Measurements from ENCODE around the gene PRAMEF5. TPM values are rescaled to one million over a fixed set of nuclear protein-coding genes. Genes with fewer than 3 reads are reported as not detected.
"Not testable (repeated sequence)": the region's sequence is repeated elsewhere in the genome, so short reads cannot be mapped to it uniquely, and the experiment has no call there.

PRAMEF5 gene
- total RNA-seq, 1 donor from 2014 or later = not detected

DNA sequence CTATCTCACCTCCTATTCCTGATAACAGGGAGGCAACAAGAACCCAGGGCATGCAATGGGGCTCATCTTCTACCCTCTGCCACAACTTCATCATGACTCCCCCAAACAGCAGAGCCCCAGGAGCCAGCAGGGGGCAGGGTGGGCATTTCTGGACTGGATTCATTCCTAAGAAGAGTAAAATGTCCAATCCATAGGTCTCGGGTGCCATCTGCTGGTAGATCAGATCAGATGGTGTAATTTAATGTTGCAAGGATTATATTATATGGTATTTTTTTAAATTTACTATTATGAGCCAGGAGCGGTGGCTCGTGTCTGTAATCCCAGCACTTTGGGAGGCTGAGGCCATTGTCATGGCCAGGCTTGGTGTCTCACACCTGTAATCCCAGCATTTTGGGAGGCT, 11.1 kb downstream of the PRAMEF5 start:
- H3K4me1 ChIP-seq; H3K27ac ChIP-seq; H3K4me3 ChIP-seq; H3K9me3 ChIP-seq; H3K27me3 ChIP-seq; H3K36me3 ChIP-seq; DNase-seq (ENCODE audit: extremely low spot score in 2 of 2); intact Hi-C loops (cut with DNase I): not testable (repeated sequence)

DNA sequence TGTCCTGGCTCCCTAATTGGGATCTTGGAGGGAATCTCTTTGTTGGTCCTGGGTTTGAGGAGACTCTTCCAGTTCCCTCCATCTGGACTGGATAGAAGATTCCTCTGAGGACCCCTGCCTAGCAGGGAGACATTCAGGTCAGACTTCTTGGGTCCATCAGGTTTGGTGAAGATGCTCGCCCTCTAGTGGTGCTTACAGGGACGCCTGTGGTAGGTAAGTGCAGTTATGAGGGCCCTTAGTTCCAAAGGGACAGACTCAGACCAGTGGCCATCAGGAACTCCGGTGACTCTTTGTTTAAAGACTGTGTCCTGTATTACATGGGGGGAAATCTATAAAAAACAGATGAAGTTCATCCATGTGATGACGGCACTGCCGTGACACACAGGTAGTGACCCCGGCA, 23.0 kb downstream of the PRAMEF5 start:
- H3K9me3 ChIP-seq; H3K4me3 ChIP-seq; H3K4me1 ChIP-seq; H3K36me3 ChIP-seq; DNase-seq (ENCODE audit: extremely low spot score in 2 of 2); H3K27me3 ChIP-seq; H3K27ac ChIP-seq; intact Hi-C loops (cut with DNase I): not testable (repeated sequence)

DNA sequence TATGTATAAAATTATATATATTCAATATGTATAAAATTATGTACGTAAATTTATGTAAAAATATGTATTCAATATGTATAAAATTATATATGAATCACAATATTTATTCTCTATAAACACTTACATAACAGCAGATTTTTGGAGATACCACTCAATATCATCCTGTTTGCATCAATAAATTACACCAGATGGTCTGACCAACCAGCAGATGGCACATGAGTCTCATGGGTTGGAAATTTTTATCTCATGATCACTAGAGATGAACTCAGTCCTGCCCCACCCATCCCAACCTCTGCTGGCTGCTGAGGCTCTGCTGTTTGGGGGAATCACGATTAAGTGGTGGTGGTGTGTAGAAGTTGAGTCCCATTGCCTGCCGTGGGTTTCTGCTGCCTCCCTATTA, 25.6 kb downstream of the PRAMEF5 start:
- intact Hi-C loops (cut with DNase I); DNase-seq (ENCODE audit: extremely low spot score in 2 of 2); H3K27ac ChIP-seq; H3K9me3 ChIP-seq; H3K4me1 ChIP-seq; H3K36me3 ChIP-seq; H3K27me3 ChIP-seq; H3K4me3 ChIP-seq: not testable (repeated sequence)

DNA sequence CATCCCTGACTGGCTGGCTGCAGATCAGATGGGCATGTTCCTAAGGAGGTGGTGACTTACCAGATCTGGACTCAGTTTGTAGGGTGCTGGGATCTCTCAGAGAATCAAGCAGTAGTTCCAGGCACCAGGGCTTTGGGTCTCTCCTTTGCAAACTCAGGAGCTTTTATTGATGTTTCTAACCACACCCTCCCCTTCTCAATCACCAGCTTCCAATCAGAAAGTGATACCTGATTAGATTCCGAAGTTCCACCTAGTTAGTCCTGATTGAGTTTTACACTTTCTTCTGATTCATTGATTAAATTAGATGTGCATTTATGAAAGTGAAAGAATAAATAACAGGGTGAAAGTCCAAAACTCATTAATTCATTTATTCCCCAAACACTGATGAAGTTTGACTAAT, 31.0 kb downstream of the PRAMEF5 start, which contains the start of gene PRAMEF8:
Gene PRAMEF8, minus strand, starts transcription at position 101 of the 400 bp plus-strand sequence. CDS start 1,046 bp downstream, outside the sequence.
- H3K9me3 ChIP-seq; DNase-seq (ENCODE audit: extremely low spot score in 2 of 2); H3K36me3 ChIP-seq; intact Hi-C loops (cut with DNase I); H3K4me1 ChIP-seq; H3K27ac ChIP-seq; H3K27me3 ChIP-seq; H3K4me3 ChIP-seq: not testable (repeated sequence)

DNA sequence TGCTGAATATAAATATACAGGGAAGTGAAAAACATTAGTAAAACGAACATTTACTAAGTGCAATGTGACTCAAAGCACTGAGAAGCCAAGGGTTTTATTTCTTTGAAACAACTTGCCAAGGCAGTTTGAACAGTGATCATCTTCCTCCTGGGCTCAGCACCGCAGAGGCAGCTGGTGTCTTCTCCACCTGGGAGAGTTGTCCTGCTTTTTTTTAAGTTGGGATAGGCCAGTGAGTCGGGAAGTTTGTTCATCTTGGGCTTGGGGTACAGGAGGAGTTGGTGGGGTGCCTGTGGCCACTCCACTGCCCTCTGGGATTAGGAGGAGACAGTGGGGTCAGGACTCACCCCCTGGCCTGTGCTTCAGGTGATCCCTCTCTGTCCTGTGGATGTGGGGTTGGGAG, 35.0 kb downstream of the PRAMEF5 start:
- intact Hi-C loops (cut with DNase I); H3K27ac ChIP-seq; H3K36me3 ChIP-seq; H3K4me3 ChIP-seq; H3K4me1 ChIP-seq; H3K27me3 ChIP-seq; H3K9me3 ChIP-seq: not testable (repeated sequence)
- DNase-seq (ENCODE audit: extremely low spot score in 2 of 2) = peak in 1 of 2 donors; percentile 64

DNA sequence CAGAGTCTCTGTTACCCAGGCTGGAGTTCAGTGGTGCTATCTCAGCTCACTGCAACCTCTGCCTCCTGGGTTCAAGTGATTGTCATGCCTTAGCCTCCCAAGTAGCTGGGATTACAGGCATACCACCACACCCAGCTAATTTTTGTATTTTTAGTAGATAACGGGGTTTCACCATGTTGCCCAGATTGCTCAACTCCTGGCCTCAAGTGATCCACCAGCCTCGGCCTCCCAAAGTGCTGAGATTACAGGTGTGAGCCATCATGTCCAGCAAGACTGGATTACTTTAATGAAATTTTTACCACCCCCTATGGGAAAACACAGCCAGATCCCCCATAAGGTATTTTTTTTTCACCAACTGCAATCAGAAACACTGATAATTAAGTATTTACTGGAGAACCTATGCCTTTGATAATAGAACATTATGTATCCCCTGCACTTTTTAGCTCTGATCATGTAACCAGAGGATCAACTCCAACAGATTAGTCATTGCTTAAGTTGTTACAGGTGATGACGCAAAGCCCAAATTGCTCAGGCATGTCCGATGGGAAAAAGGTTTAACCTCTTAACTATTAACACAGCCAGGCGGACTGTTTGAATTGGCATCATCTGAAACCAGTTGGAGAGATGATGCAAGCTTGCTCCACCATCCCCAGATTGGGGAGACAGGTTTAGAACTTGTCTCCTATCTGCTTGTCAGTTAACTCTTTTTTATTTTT, 43.4 kb downstream of the PRAMEF5 start:
- DNase-seq (ENCODE audit: extremely low spot score in 2 of 2); H3K4me1 ChIP-seq; H3K27ac ChIP-seq; intact Hi-C loops (cut with DNase I); H3K4me3 ChIP-seq; H3K36me3 ChIP-seq; H3K9me3 ChIP-seq; H3K27me3 ChIP-seq: not testable (repeated sequence)

DNA sequence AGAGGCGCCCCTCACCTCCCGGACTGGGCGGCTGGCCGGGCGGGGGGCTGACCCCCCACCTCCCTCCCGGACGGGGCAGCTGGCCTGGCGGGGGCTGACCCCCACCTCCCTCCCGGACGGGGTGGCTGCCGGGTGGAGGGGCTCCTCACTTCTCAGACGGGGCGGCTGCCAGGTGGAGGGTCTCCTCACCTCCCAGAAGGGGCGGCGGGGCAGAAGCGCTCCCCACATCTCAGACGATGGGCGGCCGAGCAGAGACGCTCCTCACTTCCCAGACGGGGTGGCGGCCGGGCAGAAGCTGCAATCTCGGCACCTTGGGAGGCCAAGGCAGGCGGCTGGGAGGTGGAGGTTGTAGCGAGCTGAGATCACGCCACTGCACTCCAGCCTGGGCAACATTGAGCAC, 44.7 kb downstream of the PRAMEF5 start:
- H3K4me1 ChIP-seq; H3K9me3 ChIP-seq; intact Hi-C loops (cut with DNase I); H3K4me3 ChIP-seq; H3K36me3 ChIP-seq; H3K27ac ChIP-seq; H3K27me3 ChIP-seq; DNase-seq (ENCODE audit: extremely low spot score in 2 of 2): not testable (repeated sequence)

DNA sequence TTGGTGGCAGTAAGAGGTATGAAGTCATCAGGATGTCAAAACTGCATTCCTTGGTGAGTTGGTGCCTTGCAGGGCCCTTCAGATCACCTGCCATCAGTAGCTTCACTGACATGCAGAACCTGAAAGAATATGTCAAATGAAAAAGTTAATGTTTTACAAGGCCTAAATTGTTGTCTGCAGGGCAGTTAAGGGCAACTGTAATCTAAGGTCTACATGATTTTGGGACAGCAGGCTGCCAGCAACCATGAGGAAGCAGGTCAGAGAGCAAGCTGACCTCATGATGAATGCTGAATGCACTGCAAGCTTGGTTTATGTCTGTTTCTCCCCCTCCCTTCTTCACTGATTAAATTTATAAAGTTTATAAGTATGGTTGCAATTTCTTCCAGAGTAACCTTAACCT, 48.2 kb downstream of the PRAMEF5 start:
- H3K36me3 ChIP-seq; DNase-seq (ENCODE audit: extremely low spot score in 2 of 2); H3K9me3 ChIP-seq; intact Hi-C loops (cut with DNase I); H3K4me1 ChIP-seq; H3K4me3 ChIP-seq; H3K27ac ChIP-seq; H3K27me3 ChIP-seq: not testable (repeated sequence)

DNA sequence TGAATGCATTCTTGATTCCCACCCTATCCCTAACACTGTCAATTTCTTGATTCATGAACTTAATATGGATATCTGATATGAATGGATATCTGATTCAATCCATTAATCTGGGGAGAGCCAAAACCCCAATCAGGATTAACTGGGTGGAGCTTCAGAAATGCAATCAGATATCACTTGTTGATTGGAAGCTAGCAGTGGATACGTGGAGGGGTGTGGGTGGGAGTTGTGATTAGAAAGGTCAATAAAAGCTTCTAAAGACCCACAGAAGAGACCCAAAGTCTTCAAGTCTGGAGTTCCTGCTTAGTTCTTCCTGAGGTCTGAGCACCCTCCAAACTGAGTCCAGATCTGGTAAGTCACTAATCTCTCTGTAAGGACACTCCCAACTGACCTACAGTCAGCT, 49.2 kb downstream of the PRAMEF5 start, which contains the start of gene PRAMEF33:
Gene PRAMEF33, plus strand, starts transcription at position 301 of the 400 bp plus-strand sequence. CDS start 2,416 bp downstream, outside the sequence.
- H3K9me3 ChIP-seq; H3K36me3 ChIP-seq; intact Hi-C loops (cut with DNase I); H3K4me3 ChIP-seq; DNase-seq (ENCODE audit: extremely low spot score in 2 of 2); H3K27ac ChIP-seq; H3K4me1 ChIP-seq; H3K27me3 ChIP-seq: not testable (repeated sequence)

Small RNA genes within 50 kb of the gene (small RNA-seq; reads per million reads assigned to genes)
- gene RNU6-771P = not detected

Other genes starting within 250 kb of the PRAMEF5 start
- not detected for gene PRAMEF27, start 197.6 kb upstream of the PRAMEF5 start, total RNA-seq
- gene HNRNPCL3, start 193.4 kb upstream of the PRAMEF5 start, total RNA-seq = not detected
- not detected for gene PRAMEF25, start 183.4 kb upstream of the PRAMEF5 start, total RNA-seq
- gene HNRNPCL2, start 137.3 kb upstream of the PRAMEF5 start, total RNA-seq = not detected
- gene PRAMEF26, start 98.2 kb upstream of the PRAMEF5 start, total RNA-seq = not detected
- not detected for gene HNRNPCL4, start 88.6 kb upstream of the PRAMEF5 start, total RNA-seq
- gene PRAMEF9, start 82.3 kb upstream of the PRAMEF5 start, total RNA-seq = not detected
- not detected for gene PRAMEF13, start 52.8 kb upstream of the PRAMEF5 start, total RNA-seq
- not detected for gene PRAMEF18, start 28.0 kb upstream of the PRAMEF5 start, total RNA-seq
- not detected for gene PRAMEF8, start 30.9 kb downstream of the PRAMEF5 start, total RNA-seq
- gene PRAMEF33, start 49.3 kb downstream of the PRAMEF5 start, total RNA-seq = not detected
- not detected for gene PRAMEF15, start 61.4 kb downstream of the PRAMEF5 start, total RNA-seq
- gene PRAMEF14, start 92.9 kb downstream of the PRAMEF5 start, total RNA-seq = not detected
- gene PRAMEF19, start 117.7 kb downstream of the PRAMEF5 start, total RNA-seq = not detected
- gene PRAMEF17, start 135.4 kb downstream of the PRAMEF5 start, total RNA-seq = not detected
- gene PRAMEF20, start 156.3 kb downstream of the PRAMEF5 start, total RNA-seq = not detected

All from vagina (tissue), 2 donors.